Ectodermal cell (in vitro differentiated cells): ENCODE measurements around the gene PTCH1.

Experiments used
- H3K27ac ChIP-seq: 2 replicates; pipeline ENCODE4 v1.7.0; 2013; ENCODE audit warnings: mild to moderate bottlenecking, low read depth, low read length; ENCODE audit not compliant: insufficient read depth, poor library complexity, severe bottlenecking
- H3K27me3 ChIP-seq: 2 replicates; pipeline ENCODE4 v1.7.0; 2013; ENCODE audit warnings: mild to moderate bottlenecking, low read length; ENCODE audit not compliant: insufficient read depth, control insufficient read depth, poor library complexity, severe bottlenecking
- H3K36me3 ChIP-seq: one replicate; pipeline ENCODE4 v1.7.0; 2013; ENCODE audit warnings: low read length; ENCODE audit not compliant: control insufficient read depth, insufficient read depth
- H3K4me1 ChIP-seq: one replicate; pipeline ENCODE4 v1.7.0; 2013; ENCODE audit warnings: low read length; ENCODE audit not compliant: control insufficient read depth, insufficient read depth
- H3K4me3 ChIP-seq: 2 replicates; pipeline ENCODE4 v1.7.0; 2013; ENCODE audit warnings: low read depth, low read length, control low read depth; ENCODE audit not compliant: insufficient read depth
- H3K9me3 ChIP-seq: 2 replicates; pipeline ENCODE4 v1.7.0; 2013; ENCODE audit warnings: mild to moderate bottlenecking, low read length, moderate library complexity; ENCODE audit not compliant: control insufficient read depth
- WGBS, 2 experiments: methylation state at CpG; one replicate each; pipeline ENCODE4 v1.1.7; 2013; ENCODE audit warnings: missing lambda C conversion rate in 2 of 2; 5-methylcytosine and 5-hydroxymethylcytosine counted together

The PTCH1 gene

GRCh38 chr9:95446259-95446658, 70.5 kb downstream of the PTCH1 start:
- H3K4me3 ChIP-seq = no peak overlapping the region
- H3K9me3 ChIP-seq = no peaks in the 10 kb centered on the region
- H3K27ac ChIP-seq = no peak overlapping the region
- H3K27me3 ChIP-seq = no peaks in the 10 kb centered on the region
- 95 to 98% methylated on average over 5 of the region's 5 CpGs for WGBS, 2 experiments
- peaks cover 26% of the 10 kb centered on the region for H3K36me3 ChIP-seq
- H3K4me1 ChIP-seq = peaks cover 39% of the 10 kb centered on the region

- no peak overlapping the region for H3K27ac ChIP-seq
- no peaks in the 10 kb centered on the region for H3K9me3 ChIP-seq
- no peak overlapping the region for H3K4me3 ChIP-seq
- H3K36me3 ChIP-seq = peaks cover 26% of the 10 kb centered on the region
- no peaks in the 10 kb centered on the region for H3K27me3 ChIP-seq
- peaks cover 18% of the 10 kb centered on the region for H3K4me1 ChIP-seq
- WGBS, 2 experiments = 93 to 96% methylated on average over 12 of the region's 15 CpGs
Observed at GRCh38 chr9:95444160-95444559, 72.6 kb downstream of the PTCH1 start.

- Histone ChIP-seq H3K4me3 (no peak overlapping the region), H3K36me3 (peaks cover 26% of the 10 kb centered on the region), H3K4me1 (peaks cover 10% of the 10 kb centered on the region), H3K27me3 (no peaks in the 10 kb centered on the region), H3K27ac (no peak overlapping the region), H3K9me3 (no peaks in the 10 kb centered on the region)
- WGBS, 2 experiments = 93 to 94% methylated on average over 2 of the region's 2 CpGs
Observed at GRCh38 chr9:95443301-95443700, 73.5 kb downstream of the PTCH1 start.

- no peak overlapping the region for H3K27ac ChIP-seq
- H3K4me1 ChIP-seq = no peaks in the 10 kb centered on the region
- H3K36me3 ChIP-seq = peaks cover 18% of the 10 kb centered on the region
- WGBS, 2 experiments = 95 to 96% methylated on average over 9 of the region's 9 CpGs
- no peak overlapping the region for H3K4me3 ChIP-seq
- H3K27me3 ChIP-seq = no peaks in the 10 kb centered on the region
- H3K9me3 ChIP-seq = no peaks in the 10 kb centered on the region
Observed at GRCh38 chr9:95441081-95441480, 75.7 kb downstream of the PTCH1 start.

- peaks cover 13% of the 10 kb centered on the region for H3K36me3 ChIP-seq
- H3K4me3 ChIP-seq = no peak overlapping the region
- no peak overlapping the region for H3K27ac ChIP-seq
- no peaks in the 10 kb centered on the region for H3K27me3 ChIP-seq
- no peaks in the 10 kb centered on the region for H3K4me1 ChIP-seq
- no peaks in the 10 kb centered on the region for H3K9me3 ChIP-seq
- WGBS, 2 experiments = 80 to 82% methylated on average over 3 of the region's 3 CpGs
Observed at GRCh38 chr9:95440447-95440846, 76.3 kb downstream of the PTCH1 start.

GRCh38 chr9:95438561-95439357, 78.0 kb downstream of the PTCH1 start:
- Histone ChIP-seq H3K9me3 (no peaks in the 10 kb centered on the region), H3K27ac (no peak overlapping the region), H3K27me3 (peaks cover 8% of the 10 kb centered on the region), H3K4me3 (no peak overlapping the region), H3K36me3 (no peaks in the 10 kb centered on the region), H3K4me1 (peaks cover 6% of the 10 kb centered on the region)
- WGBS, 2 experiments = 90 to 93% methylated on average over 9 of the region's 9 CpGs

- WGBS, 2 experiments = 95% methylated on average over 6 of the region's 6 CpGs
Observed at GRCh38 chr9:95437559-95437958, 79.2 kb downstream of the PTCH1 start.

GRCh38 chr9:95436416-95436815, 80.4 kb downstream of the PTCH1 start:
- Histone ChIP-seq H3K27ac (no peak overlapping the region), H3K27me3 (peaks cover 8% of the 10 kb centered on the region), H3K4me3 (no peak overlapping the region), H3K4me1 (peaks cover 6% of the 10 kb centered on the region), H3K9me3 (no peaks in the 10 kb centered on the region), H3K36me3 (no peaks in the 10 kb centered on the region)
- 95 to 96% methylated on average over 6 to 7 of the region's 7 CpGs for WGBS, 2 experiments

More at GRCh38 chr9:95437559-95437958, 79.2 kb downstream of the PTCH1 start:
- H3K27ac ChIP-seq = no peak overlapping the region
- H3K4me3 ChIP-seq = no peak overlapping the region
- H3K4me1 ChIP-seq = peaks cover 6% of the 10 kb centered on the region
- H3K27me3 ChIP-seq = peaks cover 8% of the 10 kb centered on the region
- H3K36me3 ChIP-seq = no peaks in the 10 kb centered on the region
- H3K9me3 ChIP-seq = no peaks in the 10 kb centered on the region

GRCh38 chr9:95435074-95435728, 81.6 kb downstream of the PTCH1 start:
- Histone ChIP-seq H3K4me3 (no peak overlapping the region), H3K4me1 (peaks cover 6% of the 10 kb centered on the region), H3K9me3 (peaks cover 6% of the 10 kb centered on the region), H3K36me3 (no peaks in the 10 kb centered on the region), H3K27me3 (peaks cover 8% of the 10 kb centered on the region), H3K27ac (no peak overlapping the region)
- WGBS, 2 experiments = 94 to 95% methylated on average over 6 of the region's 6 CpGs
